HEK293T (cell line): ENCODE results near the gene TSPAN18.

Source experiments
- BHLHE40 ChIP-seq: fragments of 450-650 bp; IDR thresholded peaks from 2 replicates; pipeline ENCODE4 v1.6.1; 2016; ENCODE audit warnings: mild to moderate bottlenecking, moderate library complexity, borderline replicate concordance
- CTBP1 ChIP-seq: fragments of 450-650 bp; IDR thresholded peaks from 2 replicates; pipeline ENCODE4 v1.6.1; 2016; ENCODE audit warnings: borderline replicate concordance
- ELF4 ChIP-seq: fragments of 450-650 bp; IDR thresholded peaks from 2 replicates; pipeline ENCODE4 v1.6.1; 2017; ENCODE audit warnings: antibody characterized with exemption
- FOXK2 ChIP-seq: fragments of 450-650 bp; IDR thresholded peaks from 2 replicates; pipeline ENCODE4 v1.6.1; 2016; ENCODE audit warnings: mild to moderate bottlenecking
- FOXM1 ChIP-seq: fragments of 450-650 bp; IDR thresholded peaks from 2 replicates; pipeline ENCODE4 v1.6.1; 2017; ENCODE audit warnings: mild to moderate bottlenecking, borderline replicate concordance
- NFRKB ChIP-seq: fragments of 450-650 bp; IDR thresholded peaks from 2 replicates; pipeline ENCODE4 v1.6.1; 2016; ENCODE audit warnings: mild to moderate bottlenecking, moderate library complexity
- SP1 ChIP-seq: fragments of 450-650 bp; IDR thresholded peaks from 2 replicates; pipeline ENCODE4 v1.6.1; 2017
- SUZ12 ChIP-seq: fragments of 450-650 bp; IDR thresholded peaks from 2 replicates; pipeline ENCODE4 v1.6.1; 2016; ENCODE audit warnings: mild to moderate bottlenecking

DNA sequence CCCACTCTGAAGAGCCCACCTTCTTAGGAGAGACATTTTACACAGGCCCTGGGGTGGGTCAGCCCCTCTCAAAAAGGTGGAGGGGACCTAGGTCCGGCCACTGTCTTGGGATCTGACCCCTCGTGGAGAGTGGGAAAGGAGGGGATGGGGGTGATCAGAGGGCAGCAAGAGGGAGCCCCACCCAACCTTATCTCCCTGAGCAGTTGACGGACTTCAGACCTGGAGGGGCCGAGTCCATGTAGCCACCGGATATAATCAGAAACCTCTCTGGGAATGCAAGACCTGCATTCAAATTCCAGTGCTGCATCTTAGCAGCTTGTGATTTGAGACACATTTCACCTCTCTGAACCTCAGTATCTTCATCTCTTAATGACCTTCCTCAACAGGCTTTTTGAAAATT is 179.9 kb downstream of the TSPAN18 start:
- TF ChIP-seq CTBP1 (no peak), SP1 (no peak), BHLHE40 (no peak), FOXK2 (no peak), SUZ12 (no peak), ELF4 (no peak), FOXM1 (no peak), NFRKB (no peak)
